ENCODE results near the gene TSPOAP1.

The TSPOAP1 gene

DNA sequence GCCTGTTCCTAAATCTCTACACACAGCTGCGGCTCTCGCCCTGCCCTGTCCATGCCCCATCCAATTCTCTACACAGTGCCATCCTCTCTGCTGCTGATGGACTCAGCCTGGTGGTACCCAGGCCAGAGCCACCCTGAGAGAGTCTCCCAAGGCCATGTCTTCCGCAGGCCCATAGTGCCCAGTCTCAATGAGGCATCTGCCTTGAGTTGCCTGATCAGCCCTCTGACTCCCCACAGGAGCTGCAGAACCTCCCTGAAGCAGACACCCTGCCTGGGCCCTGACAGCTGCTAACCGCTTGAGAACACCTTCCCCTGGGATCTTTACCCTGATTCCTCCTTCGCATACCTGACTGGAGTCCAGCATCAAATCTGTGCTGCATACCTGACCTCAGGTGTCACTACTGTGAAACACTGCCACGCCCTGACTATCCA lies 13.3 kb downstream of the TSPOAP1 start:
- ATAC-seq (no peak), DNase-seq (no peak)

DNA sequence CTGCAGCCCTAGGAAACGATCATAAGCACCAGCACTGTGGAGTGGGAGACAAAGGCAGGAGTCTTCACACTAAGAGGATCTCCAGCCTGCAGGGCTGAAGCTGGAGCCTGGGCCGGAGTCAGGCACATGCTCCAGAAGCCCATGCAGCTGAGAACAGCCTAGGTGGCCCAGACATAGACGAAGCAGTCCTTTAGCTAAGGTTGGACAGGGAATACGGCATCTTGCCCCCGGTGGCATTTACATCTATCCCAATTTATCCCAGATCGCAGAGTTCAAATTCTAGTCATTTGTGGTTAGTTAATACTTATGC lies 13.9 kb downstream of the TSPOAP1 start:
- ATAC-seq (no peak), DNase-seq (no peak)

DNA sequence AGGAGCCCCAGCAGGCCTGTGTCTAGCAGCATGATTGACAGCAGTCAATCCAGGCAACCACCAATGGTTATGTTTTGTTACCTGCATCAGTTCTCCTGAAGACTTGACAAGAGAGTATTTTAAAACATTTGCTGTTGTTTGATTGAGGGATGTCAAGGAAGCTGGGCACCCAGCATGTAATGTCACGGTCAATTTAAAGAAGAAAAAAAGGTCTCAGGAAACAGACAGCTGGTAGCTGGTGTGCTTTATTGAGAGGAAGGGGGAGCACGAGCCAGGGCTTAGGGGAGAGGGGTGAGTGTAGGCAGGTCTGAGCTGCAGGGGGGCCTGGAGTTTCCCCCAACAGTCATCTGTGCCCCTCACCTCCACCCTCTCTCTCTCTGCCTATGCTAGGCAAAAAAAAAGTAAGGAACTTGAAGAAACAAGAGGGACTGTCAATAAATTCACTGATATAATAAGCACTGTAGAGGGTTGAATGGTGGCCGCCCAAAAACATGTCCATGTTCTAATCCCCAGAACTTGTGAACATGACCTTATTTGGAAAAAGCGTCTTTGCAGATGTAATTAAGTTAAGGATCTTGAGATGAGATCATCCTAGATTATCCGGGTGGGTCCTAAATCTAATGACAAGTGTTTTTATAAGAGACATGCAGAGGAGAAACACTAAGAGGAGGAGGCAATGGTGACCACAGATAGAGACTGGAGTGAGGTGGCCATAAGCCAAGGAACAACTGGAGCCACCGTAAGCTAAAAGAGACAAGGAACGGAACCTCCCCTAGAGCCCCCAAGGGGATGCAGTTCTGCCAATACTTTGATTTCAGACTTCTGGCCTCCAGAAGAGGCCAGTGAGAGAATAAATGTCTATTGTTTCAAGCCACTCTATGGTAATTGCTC lies 14.5 kb downstream of the TSPOAP1 start:
- no peak for ATAC-seq

GRCh38 chr17:58312829-58313228 lies 15.8 kb downstream of the TSPOAP1 start:
- DNase-seq (no peak), ATAC-seq (no peak)

More for the DNA sequence above, 14.5 kb downstream of the TSPOAP1 start:
- no peak for DNase-seq

- no peak for DNase-seq
Observed at GRCh38 chr17:58312021-58312630, 16.5 kb downstream of the TSPOAP1 start.

DNA sequence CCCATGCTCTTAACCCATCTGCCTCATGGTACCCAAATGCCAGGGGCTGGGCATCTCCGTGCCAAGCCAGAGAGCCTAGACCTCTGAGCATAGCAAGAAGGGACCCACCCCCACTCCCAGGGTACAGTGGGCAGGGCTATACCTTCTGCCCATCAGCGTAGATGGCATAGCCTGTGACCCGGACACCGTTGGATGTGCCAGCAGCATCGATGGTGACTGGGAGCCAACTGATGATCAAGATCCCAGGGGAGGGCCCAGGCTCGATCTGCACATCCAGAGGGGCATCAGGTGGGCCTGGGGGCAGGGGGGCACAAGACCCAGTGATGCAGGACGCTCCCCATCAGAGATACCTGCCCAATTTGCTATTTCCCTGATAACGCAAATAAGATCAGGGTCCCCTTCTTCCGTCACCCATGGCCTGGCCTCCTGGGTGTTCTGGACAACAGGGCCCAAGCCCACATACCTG lies 17.1 kb downstream of the TSPOAP1 start:
- no peak for ATAC-seq
- no peak for DNase-seq

More at GRCh38 chr17:58312021-58312630, 16.5 kb downstream of the TSPOAP1 start:
- ATAC-seq = no peak

DNA sequence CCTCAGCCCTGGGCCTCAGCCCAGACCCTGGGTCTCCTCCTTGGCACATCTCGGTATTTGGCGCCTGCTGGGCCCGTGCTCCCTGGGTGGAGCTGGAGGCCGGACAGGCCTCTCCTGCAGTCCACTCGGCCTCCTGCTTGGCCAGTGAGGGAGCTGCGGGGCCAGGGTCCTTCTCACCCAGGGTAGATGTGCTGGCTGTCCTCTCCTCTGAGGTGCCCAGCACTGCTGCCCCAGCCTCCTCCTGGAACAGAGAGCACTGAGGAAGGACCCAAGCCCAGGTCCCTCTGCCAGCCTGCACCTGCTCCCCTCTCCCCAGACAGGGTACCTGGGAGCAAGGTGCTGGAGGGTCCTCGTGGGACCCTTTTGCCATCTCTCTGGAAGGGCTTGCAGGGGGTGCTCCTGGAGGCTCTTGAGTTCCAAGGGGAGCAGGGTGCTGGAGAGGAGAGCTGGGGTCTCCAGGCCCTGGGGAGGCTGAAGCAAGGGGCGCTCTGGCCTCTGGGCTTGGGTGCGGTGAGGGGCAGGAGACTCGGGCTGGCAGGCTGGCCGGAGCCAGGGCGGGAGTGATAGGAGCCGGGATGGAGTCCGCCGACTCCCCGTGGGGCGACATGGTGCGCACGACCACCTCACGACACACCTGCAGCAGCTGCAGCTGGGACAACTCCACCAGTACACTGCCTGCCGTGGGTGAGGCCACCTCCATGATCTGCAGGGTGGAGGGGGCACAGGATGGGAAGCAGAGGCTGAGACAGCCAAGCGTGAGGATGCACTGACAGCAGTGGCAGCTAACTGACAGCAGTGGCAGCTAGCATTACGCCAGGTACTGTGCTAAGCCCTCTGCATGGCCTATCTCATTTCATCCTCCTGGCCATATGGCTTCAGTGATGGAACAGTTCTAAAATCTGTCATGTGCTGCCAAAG lies 17.8 kb downstream of the TSPOAP1 start:
- no peak for DNase-seq
- peak; percentile 16 for ATAC-seq

- no peak for DNase-seq
- ATAC-seq = no peak
Observed at GRCh38 chr17:58309918-58310259, 18.7 kb downstream of the TSPOAP1 start.

GRCh38 chr17:58308985-58309917 lies 19.3 kb downstream of the TSPOAP1 start:
- no peak for DNase-seq

DNA sequence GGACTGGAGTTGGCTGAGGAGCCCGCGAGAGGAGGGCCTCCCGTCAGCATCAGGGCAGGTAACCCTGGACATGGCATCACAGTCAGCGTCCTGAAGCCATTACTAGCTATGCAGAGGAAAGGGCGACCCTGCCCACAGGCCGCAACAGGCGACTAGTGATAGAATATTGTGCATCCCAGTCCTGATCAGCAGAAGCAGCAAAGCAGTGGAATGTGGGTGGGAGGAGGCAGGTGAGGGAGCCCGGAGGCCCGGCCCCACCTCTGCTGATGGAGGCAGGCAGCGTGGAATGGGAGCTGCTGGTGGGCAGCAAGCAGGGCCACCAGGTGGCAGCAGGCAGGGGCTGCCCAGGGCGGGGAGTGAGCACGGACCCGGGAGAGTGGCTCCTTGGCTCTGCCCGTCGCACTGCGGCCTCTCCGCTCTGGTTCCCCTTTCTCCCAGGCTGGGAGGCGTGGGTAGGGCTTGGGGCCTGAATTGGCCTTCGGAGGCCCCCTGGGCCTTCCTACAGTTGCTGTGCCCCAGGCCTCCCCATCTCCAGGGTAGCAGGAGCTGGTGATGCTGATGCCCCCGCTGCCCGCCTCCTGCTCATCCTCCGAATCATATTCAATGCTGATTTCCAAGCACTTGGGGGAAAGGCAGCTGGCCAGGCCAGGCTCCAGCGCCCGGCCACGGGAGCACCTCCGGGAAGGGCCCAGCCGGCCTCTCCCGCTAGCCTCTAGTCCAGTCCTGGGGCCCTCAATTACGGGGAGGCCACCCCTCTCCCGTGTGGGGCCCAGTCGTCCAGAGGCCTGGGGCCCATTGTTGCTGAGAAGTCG lies 20.2 kb downstream of the TSPOAP1 start:
- ATAC-seq (no peak), DNase-seq (no peak)

More at GRCh38 chr17:58308985-58309917, 19.3 kb downstream of the TSPOAP1 start:
- no peak for ATAC-seq

DNA sequence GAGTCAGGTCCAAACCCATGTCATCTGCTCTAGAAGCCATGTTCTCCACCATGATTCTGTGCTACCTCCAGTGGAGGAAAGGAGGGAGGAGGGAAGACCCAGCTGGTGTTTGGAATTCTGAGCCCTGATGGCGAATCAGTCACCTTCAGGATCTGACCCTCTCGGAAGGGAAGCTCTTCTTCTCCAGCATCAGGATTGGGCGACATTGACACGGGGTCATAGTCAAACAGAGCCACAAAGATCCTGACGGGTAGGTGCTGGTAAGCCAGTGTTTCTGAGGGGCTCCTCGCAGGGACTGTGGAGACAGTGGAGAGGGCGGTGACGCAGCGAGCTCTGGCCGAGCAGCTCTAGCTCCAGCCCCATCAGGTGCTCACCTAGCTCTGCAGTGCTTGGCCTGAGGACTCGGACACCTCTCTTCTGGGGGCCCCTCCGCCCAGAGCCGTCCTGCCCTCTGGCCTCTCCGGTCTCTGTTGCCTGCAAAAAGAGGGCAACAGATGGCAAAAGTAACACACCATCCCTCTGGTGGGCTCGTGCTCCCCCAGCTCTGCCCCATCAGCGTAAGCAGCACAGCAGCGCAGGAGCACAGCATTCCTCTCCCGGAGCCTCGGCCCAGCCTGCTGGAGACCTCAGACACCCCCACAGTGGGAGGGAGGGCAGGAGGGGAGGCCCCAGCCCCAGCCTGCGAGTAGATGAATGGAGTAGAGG lies 21.0 kb downstream of the TSPOAP1 start:
- ATAC-seq (no peak), DNase-seq (no peak)

- DNase-seq (no peak), ATAC-seq (no peak)
Observed at GRCh38 chr17:58306131-58306951, 22.3 kb downstream of the TSPOAP1 start.

DNA sequence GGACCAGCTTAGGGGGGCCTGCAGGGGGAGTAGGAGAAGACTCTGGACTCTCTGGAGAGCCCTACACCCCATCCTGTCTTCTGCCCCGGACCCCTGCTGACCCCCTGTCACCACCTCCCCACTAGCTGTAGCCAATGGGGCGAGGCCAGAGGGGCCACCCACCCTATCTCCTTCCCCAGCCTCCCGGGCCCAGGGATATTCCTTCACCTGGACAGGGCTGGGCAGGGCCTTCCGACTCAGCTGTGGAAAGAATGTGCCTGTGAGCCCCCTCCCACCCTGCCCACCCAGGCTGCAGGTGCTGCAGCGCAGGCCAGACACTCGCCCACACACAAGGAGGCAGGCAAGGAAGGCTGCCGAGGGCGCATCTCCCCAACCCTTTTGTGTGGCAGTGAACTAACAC lies 23.0 kb downstream of the TSPOAP1 start:
- DNase-seq = no peak
- no peak for ATAC-seq

DNA sequence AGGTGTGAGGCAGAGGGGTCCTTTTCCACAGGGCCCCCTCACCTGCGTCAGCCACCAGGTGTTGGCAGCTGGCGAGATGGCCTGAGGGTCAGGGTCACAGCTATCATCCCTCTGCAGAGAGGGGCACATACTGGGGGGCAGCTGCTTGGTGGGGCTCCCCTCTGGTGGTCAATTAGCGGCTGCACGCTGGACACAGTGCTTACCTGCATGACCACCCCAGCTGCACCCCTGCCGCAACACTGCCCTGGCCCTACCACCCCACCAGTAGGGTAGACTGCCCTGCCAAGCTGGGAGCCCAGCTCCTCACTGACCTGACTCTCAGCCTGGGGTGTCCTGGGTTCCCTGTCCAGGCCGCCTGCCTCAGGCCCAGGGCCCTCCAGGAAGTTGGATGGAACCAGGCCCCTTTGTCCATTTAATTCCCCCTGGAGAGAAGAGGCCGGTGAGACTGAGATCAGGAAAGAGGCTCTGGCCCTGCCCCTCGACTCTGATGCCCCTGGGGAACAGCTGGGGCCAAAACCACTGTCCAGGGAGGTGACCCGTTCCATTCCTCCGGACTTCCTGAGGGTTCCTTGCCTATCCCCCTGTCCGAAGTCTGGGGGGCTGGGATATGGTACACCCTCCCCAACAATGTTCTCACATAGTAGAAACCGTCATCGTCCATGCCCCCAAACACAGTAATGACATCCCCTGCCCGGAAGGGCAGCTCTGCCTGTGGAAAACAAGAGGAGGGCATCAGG lies 23.7 kb downstream of the TSPOAP1 start:
- DNase-seq (no peak), ATAC-seq (no peak)

- peak; percentile 70 for DNase-seq
- peak; percentile 81 for ATAC-seq
Observed at GRCh38 chr17:58303971-58304749, 24.4 kb downstream of the TSPOAP1 start.

GRCh38 chr17:58302919-58303585 lies 25.5 kb downstream of the TSPOAP1 start:
- ATAC-seq (no peak), DNase-seq (no peak)

Measured in stimulated activated naive CD8-positive, alpha-beta T cell treated with anti-CD3 and anti-CD28 coated beads, Interleukin-15, Interleukin-2, amounts not matched to agents 100 U/mL and 50 U/mL, for 24 hours (primary cell).